PC-9 (cell line): ENCODE data around the gene KCNH8. TPM values are rescaled to one million over a fixed set of nuclear protein-coding genes. Genes with fewer than 3 reads are reported as not detected.

ENCODE experiments used
- BruUV-seq: library from RNA; stranded (reverse); fragments of 400-500 nt; replicated peaks from 2 replicates; lab custom pipeline; 2021; lab: Mats Ljungman, UMichigan
- CTCF ChIA-PET: fragments of 300-600 bp; sonication (Branson Sonifier 250); formaldehyde crosslinking; loops from one replicate; lab custom pipeline; 2022; ENCODE audit warnings: antibody characterized with exemption; lab: Charles Lee
- POLR2A ChIA-PET: fragments of 300-600 bp; sonication (Branson Sonifier 250); formaldehyde crosslinking; loops from one replicate; lab custom pipeline; 2022; ENCODE audit warnings: antibody characterized with exemption; ENCODE audit not compliant: unreplicated experiment; lab: Charles Lee
- DNase-seq, 2 experiments: peaks; one replicate each; pipeline versions ENCODE4 v3.0.0 to v3.0.0-alpha.2; 2015 to 2022; ENCODE audit warnings: mixed read lengths in 1 of 2
- H2AFZ ChIP-seq: fragments of 200-600 bp; sonication (generic); 2 replicates; pipeline ENCODE4 v1.8.1; 2017; ENCODE audit warnings: antibody characterized with exemption
- H3F3A ChIP-seq: fragments of 200-600 bp; sonication (generic); 2 replicates; pipeline ENCODE4 v1.8.1; 2017; ENCODE audit warnings: antibody characterized with exemption, mild to moderate bottlenecking, low read depth; ENCODE audit not compliant: insufficient read depth
- H3K27ac ChIP-seq: fragments of 200-600 bp; sonication (generic); 2 replicates; pipeline ENCODE4 v1.6.1; 2016; ENCODE audit warnings: mixed run types
- H3K27me3 ChIP-seq: fragments of 200-600 bp; sonication (generic); 2 replicates; pipeline ENCODE4 v1.6.1; 2016; ENCODE audit warnings: low read depth, mixed run types; ENCODE audit not compliant: insufficient read depth
- H3K36me3 ChIP-seq: fragments of 200-600 bp; sonication (generic); 2 replicates; pipeline ENCODE4 v1.6.1; 2016; ENCODE audit warnings: low read depth, mixed run types
- H3K4me1 ChIP-seq: fragments of 200-600 bp; sonication (generic); replicated peaks from 2 replicates; pipeline ENCODE4 v1.6.1; 2016; ENCODE audit warnings: mixed run types; ENCODE audit not compliant: insufficient read depth
- H3K4me2 ChIP-seq: fragments of 200-600 bp; sonication (generic); 2 replicates; pipeline ENCODE4 v1.6.1; 2017; ENCODE audit warnings: mixed run types
- H3K4me3 ChIP-seq: fragments of 200-600 bp; sonication (generic); 2 replicates; pipeline ENCODE4 v1.6.1; 2016; ENCODE audit warnings: mixed run types
- H3K79me2 ChIP-seq: fragments of 200-600 bp; sonication (generic); 2 replicates; pipeline ENCODE4 v1.6.1; 2017; ENCODE audit warnings: low read depth, mixed run types
- H3K9me2 ChIP-seq: fragments of 200-600 bp; sonication (generic); 2 replicates; pipeline ENCODE4 v1.8.1; 2017; ENCODE audit warnings: mild to moderate bottlenecking; ENCODE audit not compliant: insufficient read depth
- H3K9me3 ChIP-seq: fragments of 200-600 bp; sonication (generic); 2 replicates; pipeline ENCODE4 v1.8.1; 2016; ENCODE audit warnings: low read depth; ENCODE audit not compliant: insufficient read depth
- H4K20me1 ChIP-seq: fragments of 200-600 bp; sonication (generic); 2 replicates; pipeline ENCODE4 v1.8.1; 2017; ENCODE audit not compliant: insufficient read depth
- EZH2 ChIP-seq: fragments of 200-600 bp; sonication (generic); IDR thresholded peaks from 2 replicates; pipeline ENCODE4 v1.8.0; 2017; ENCODE audit warnings: antibody characterized with exemption, low read depth
- intact Hi-C: fragments of 100-400 bp; cut with micrococcal nuclease; formaldehyde crosslinking; loops from one replicate; pipeline ENCODE4 v1.10.0; 2022; ENCODE audit not compliant: unreplicated experiment
- total RNA-seq: library from RNA; stranded (reverse); gene quantifications from 2 replicates; pipeline ENCODE4 v1.2.3, GENCODE V29; 2021
- TF ChIP-seq, protein P1 (sequence below): fragments of 200-600 bp; sonication (generic); conservative IDR thresholded peaks from 2 replicates; pipeline ENCODE4 v1.6.1; 2017; ENCODE audit warnings: mixed run types, antibody characterized with exemption, mild to moderate bottlenecking, moderate library complexity

Gene KCNH8
- total RNA-seq, 1 experiment from 2014 or later, result 0.63 TPM

DNA sequence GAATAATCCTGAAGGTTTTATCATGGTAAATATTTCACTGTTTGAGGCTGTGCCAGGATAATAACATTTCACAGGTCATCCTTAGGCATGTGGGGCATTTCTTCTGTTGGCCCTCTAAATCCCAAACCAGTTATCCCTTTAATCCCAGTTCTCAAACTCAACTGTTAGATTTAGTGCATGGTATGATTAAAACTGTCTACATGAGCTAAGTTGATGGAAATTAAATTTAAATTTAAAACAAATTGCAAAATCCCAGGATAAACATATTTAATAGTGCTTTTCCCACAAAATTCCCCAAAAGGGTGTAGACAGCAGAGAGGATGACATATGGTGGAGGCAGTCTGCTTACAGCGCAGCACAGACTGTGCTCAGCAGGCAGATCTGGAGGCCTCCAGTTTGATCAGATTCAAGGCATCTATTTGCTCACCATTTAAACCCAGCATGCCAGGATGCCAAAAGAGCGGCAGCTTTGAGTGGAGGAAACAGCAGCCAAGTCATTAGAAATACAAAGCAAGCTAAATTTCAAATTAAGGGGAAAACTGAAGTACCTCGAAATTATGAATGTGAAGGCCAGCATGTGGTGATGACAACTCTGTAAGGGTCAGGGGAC is 325.8 kb downstream of the KCNH8 start:
- no peaks in the 10 kb centered on the region for H3K4me1 ChIP-seq
- no peak overlapping the region for H3K4me2 ChIP-seq
- no TSS peak for BruUV-seq
- ChIA-PET POLR2A (no interaction called here), CTCF (no interaction called here)
- no peaks in the 10 kb centered on the region for H3K9me3 ChIP-seq
- no peaks in the 10 kb centered on the region for H3K9me2 ChIP-seq
- no peak for TF ChIP-seq EZH2
- TF ChIP-seq, protein P1, sequence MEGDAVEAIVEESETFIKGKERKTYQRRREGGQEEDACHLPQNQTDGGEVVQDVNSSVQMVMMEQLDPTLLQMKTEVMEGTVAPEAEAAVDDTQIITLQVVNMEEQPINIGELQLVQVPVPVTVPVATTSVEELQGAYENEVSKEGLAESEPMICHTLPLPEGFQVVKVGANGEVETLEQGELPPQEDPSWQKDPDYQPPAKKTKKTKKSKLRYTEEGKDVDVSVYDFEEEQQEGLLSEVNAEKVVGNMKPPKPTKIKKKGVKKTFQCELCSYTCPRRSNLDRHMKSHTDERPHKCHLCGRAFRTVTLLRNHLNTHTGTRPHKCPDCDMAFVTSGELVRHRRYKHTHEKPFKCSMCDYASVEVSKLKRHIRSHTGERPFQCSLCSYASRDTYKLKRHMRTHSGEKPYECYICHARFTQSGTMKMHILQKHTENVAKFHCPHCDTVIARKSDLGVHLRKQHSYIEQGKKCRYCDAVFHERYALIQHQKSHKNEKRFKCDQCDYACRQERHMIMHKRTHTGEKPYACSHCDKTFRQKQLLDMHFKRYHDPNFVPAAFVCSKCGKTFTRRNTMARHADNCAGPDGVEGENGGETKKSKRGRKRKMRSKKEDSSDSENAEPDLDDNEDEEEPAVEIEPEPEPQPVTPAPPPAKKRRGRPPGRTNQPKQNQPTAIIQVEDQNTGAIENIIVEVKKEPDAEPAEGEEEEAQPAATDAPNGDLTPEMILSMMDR, result no peak
- H3K36me3 ChIP-seq, result no peaks in the 10 kb centered on the region
- no peak for DNase-seq
- H3K27ac ChIP-seq, result no peak overlapping the region
- no peaks in the 10 kb centered on the region for H3K27me3 ChIP-seq
- intact Hi-C loops, result no loop called here
- H3F3A ChIP-seq, result no peaks in the 10 kb centered on the region
- no peaks in the 10 kb centered on the region for H4K20me1 ChIP-seq
- H3K79me2 ChIP-seq, result no peaks in the 10 kb centered on the region
- H3K4me3 ChIP-seq, result no peak overlapping the region
- no peak overlapping the region for H2AFZ ChIP-seq

GRCh38 chr3:19476281-19476680 is 328.0 kb downstream of the KCNH8 start:
- no TSS peak for BruUV-seq

GRCh38 chr3:19485267-19485666 is 337.0 kb downstream of the KCNH8 start:
- ChIA-PET POLR2A (no interaction called here), CTCF (no interaction called here)
- no peaks in the 10 kb centered on the region for H4K20me1 ChIP-seq
- no peak overlapping the region for H3K4me2 ChIP-seq
- intact Hi-C loops, result no loop called here
- no TSS peak for BruUV-seq
- H2AFZ ChIP-seq, result no peak overlapping the region
- no peaks in the 10 kb centered on the region for H3K9me2 ChIP-seq
- no peaks in the 10 kb centered on the region for H3F3A ChIP-seq
- H3K4me1 ChIP-seq, result no peaks in the 10 kb centered on the region
- H3K36me3 ChIP-seq, result no peaks in the 10 kb centered on the region
- H3K79me2 ChIP-seq, result no peaks in the 10 kb centered on the region
- H3K4me3 ChIP-seq, result no peak overlapping the region
- H3K27ac ChIP-seq, result no peak overlapping the region
- H3K27me3 ChIP-seq, result no peaks in the 10 kb centered on the region
- peak in 1 of 2 experiments; percentile 6 for DNase-seq
- TF ChIP-seq EZH2, result no peak
- TF ChIP-seq, protein P1, result no peak
- H3K9me3 ChIP-seq, result no peaks in the 10 kb centered on the region

More at GRCh38 chr3:19476281-19476680, 328.0 kb downstream of the KCNH8 start:
- Histone ChIP-seq H3K9me3 (no peaks in the 10 kb centered on the region), H2AFZ (no peak overlapping the region), H3K36me3 (no peaks in the 10 kb centered on the region), H3F3A (no peaks in the 10 kb centered on the region), H3K9me2 (no peaks in the 10 kb centered on the region), H3K79me2 (no peaks in the 10 kb centered on the region), H3K4me3 (no peak overlapping the region), H3K27ac (no peak overlapping the region), H3K4me2 (no peak overlapping the region), H4K20me1 (no peaks in the 10 kb centered on the region), H3K4me1 (no peaks in the 10 kb centered on the region), H3K27me3 (no peaks in the 10 kb centered on the region)
- POLR2A ChIA-PET, result interaction anchor here (0.7 kb wide), 1 partner anchor 606 kb away, joined by 11 read pairs; no protein-coding TSS in a partner anchor
- no peak for DNase-seq
- TF ChIP-seq, protein P1, result no peak
- CTCF ChIA-PET, result no interaction called here
- intact Hi-C loops, result no loop called here
